ENCODE measurements around the gene EIF2AK3.
A peak's percentile ranks its signal among the peaks of the same experiment; 100 is the strongest.

Gene EIF2AK3

GRCh38 chr2:88537640-88538039, 89.6 kb downstream of the EIF2AK3 start:
- no peak for DNase-seq

- DNase-seq, result no peak
Observed at GRCh38 chr2:88530081-88530480, 97.2 kb downstream of the EIF2AK3 start.

- DNase-seq, result no peak
Observed at GRCh38 chr2:88521445-88522073, 105.7 kb downstream of the EIF2AK3 start.

DNA sequence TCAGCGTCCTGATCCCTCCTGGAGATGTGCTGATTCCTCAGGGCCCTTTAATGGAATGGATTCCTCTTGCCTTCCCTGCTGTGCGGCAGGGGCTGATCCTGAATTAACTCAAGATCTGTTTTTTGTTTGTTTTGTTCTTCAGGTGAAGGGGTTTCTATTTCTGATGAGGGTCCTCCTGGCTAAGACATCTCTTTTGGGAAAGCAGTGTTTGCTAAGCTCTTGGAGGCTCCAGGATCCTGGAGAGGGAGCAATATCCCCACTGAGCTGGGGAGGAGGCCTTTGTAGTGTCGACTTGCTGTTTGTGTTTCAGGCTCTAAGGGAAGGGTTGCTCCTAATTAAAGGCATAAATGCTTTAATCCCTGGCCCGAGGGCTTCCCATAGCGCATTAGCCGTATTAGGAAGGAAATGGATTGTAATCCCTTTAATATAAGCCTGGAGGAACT, 109.5 kb downstream of the EIF2AK3 start:
- DNase-seq, result peak; percentile 3

Measured in NCI-H2029 treated with DMSO at 0.1 percent for 48 hours (cell line).